A673 (cell line): ENCODE measurements around the gene LHPP. TPM values are rescaled to one million over a fixed set of nuclear protein-coding genes. Genes with fewer than 3 reads are reported as not detected.
"Not testable (repeated sequence)": the region's sequence is repeated elsewhere in the genome, so short reads cannot be mapped to it uniquely, and the experiment has no call there.

Experiments
- BruUV-seq: library from RNA; stranded (reverse); fragments of 400-500 nt; replicated peaks from 2 replicates; lab custom pipeline; 2021; lab: Mats Ljungman, UMichigan
- CTCF ChIA-PET: fragments of 300-600 bp; sonication (Branson Sonifier 250); formaldehyde crosslinking; loops from one replicate; lab custom pipeline; 2022; ENCODE audit warnings: antibody characterized with exemption; lab: Charles Lee
- POLR2A ChIA-PET: fragments of 300-600 bp; sonication (Branson Sonifier 250); formaldehyde crosslinking; loops from one replicate; lab custom pipeline; 2022; ENCODE audit warnings: antibody characterized with exemption; ENCODE audit not compliant: low non-redundant PET; lab: Charles Lee
- DNase-seq: peaks from one replicate; pipeline ENCODE4 v3.0.0-alpha.2; 2015; ENCODE audit warnings: low spot score
- H3K27ac ChIP-seq: fragments of 200-600 bp; sonication (generic); 2 replicates; pipeline ENCODE4 v1.5.1; 2016; ENCODE audit warnings: mixed run types, low read depth, mild to moderate bottlenecking, mixed read lengths, antibody characterized with exemption, low read length; ENCODE audit not compliant: poor library complexity, severe bottlenecking
- H3K27me3 ChIP-seq: fragments of 200-600 bp; sonication (generic); replicated peaks from 2 replicates; pipeline ENCODE4 v1.6.1; 2017; ENCODE audit warnings: mixed run types, low read depth, mild to moderate bottlenecking, mixed read lengths, antibody characterized with exemption, low read length; ENCODE audit not compliant: insufficient read depth, poor library complexity
- H3K36me3 ChIP-seq: fragments of 200-600 bp; sonication (generic); 2 replicates; pipeline ENCODE4 v1.6.1; 2016; ENCODE audit warnings: mixed run types, mild to moderate bottlenecking, mixed read lengths, antibody characterized with exemption, low read length; ENCODE audit not compliant: insufficient read depth, poor library complexity, severe bottlenecking
- H3K4me1 ChIP-seq: fragments of 200-600 bp; sonication (generic); 2 replicates; pipeline ENCODE4 v1.6.1; 2017; ENCODE audit warnings: mixed run types, mild to moderate bottlenecking, mixed read lengths, antibody characterized with exemption, low read length; ENCODE audit not compliant: insufficient read depth, poor library complexity, severe bottlenecking
- H3K4me3 ChIP-seq: fragments of 200-600 bp; sonication (generic); 2 replicates; pipeline ENCODE4 v1.5.1; 2016; ENCODE audit warnings: low read depth, mixed run types, mild to moderate bottlenecking, mixed read lengths, low read length; ENCODE audit not compliant: poor library complexity, severe bottlenecking
- H3K9me3 ChIP-seq: fragments of 200-600 bp; sonication (generic); 2 replicates; pipeline ENCODE4 v1.6.1; 2016; ENCODE audit warnings: mixed run types, low read depth, mild to moderate bottlenecking, mixed read lengths, antibody characterized with exemption, low read length; ENCODE audit not compliant: poor library complexity, severe bottlenecking
- CTCF ChIP-seq: fragments of 300-800, 200-600 bp; sonication (generic); conservative IDR thresholded peaks from 2 replicates; pipeline ENCODE4 v1.5.1; 2017; ENCODE audit warnings: low read depth, mild to moderate bottlenecking, antibody characterized with exemption, low read length, moderate library complexity, mixed read lengths
- EZH2 ChIP-seq: fragments of 200-600 bp; sonication (generic); IDR thresholded peaks from 2 replicates; pipeline ENCODE4 v1.6.1; 2017; ENCODE audit warnings: borderline replicate concordance, low read depth, mild to moderate bottlenecking, mixed read lengths, antibody characterized with exemption, low read length; ENCODE audit not compliant: poor library complexity, severe bottlenecking
- intact Hi-C: fragments of 100-400 bp; cut with micrococcal nuclease; formaldehyde crosslinking; loops from one replicate; pipeline ENCODE4 v1.10.0; 2022; ENCODE audit not compliant: unreplicated experiment
- total RNA-seq: library from RNA; stranded (reverse); gene quantifications from 2 replicates; pipeline ENCODE4 v1.2.3, GENCODE V29; 2021

The LHPP gene
- total RNA-seq, 1 experiment from 2014 or later, result 2.3 TPM

- no peaks in the 10 kb centered on the region for H3K9me3 ChIP-seq
- TF ChIP-seq CTCF, result no peak
- TF ChIP-seq EZH2, result no peak
- H3K27me3 ChIP-seq, result no peaks in the 10 kb centered on the region
- no peak overlapping the region for H3K4me3 ChIP-seq
- ChIA-PET CTCF (no interaction called here), POLR2A (no interaction called here)
- H3K4me1 ChIP-seq, result no peaks in the 10 kb centered on the region
- no peak for DNase-seq
- BruUV-seq, result no TSS peak
- no peaks in the 10 kb centered on the region for H3K36me3 ChIP-seq
- H3K27ac ChIP-seq, result no peak overlapping the region
- intact Hi-C loops, result no loop called here
Observed at GRCh38 chr10:124546055-124546369, 84.4 kb downstream of the LHPP start.

DNA sequence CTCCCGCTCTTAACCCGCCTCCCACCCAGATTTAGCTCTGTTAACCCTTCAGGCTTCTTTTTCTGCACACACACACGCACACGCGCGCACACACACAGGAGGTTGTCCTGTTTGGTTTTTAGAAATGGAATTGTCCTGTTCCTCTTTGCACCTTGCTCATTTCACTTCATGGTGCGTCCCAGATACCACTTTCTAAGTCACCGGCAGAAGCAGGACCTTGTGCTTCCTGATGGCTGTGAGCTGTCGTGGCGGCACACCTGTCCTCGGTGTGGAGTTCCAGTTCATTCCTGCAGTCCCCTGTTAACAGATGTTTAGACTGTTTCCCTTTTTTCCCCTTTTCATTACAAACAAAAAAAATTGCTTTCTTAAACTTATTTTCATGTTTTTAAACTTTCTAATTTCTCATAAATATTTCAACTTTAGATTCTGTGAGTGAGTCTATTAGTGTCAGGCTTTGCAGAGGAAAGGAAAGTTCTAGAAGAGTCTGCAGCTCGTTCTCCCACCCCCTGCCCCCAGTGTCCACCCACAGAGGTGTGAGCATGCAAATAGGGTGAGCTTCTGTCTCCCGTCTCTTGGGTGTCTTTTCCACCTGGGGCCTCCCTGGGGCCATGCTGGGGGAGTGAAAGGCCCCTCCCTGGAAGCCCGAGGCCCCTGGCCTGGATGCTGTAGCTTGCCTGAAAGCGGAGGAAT lies 85.5 kb downstream of the LHPP start:
- intact Hi-C loops, result no loop called here
- ChIA-PET POLR2A (no interaction called here), CTCF (no interaction called here)
- Histone ChIP-seq H3K27ac (no peak overlapping the region), H3K36me3 (no peaks in the 10 kb centered on the region), H3K9me3 (no peaks in the 10 kb centered on the region), H3K27me3 (no peaks in the 10 kb centered on the region), H3K4me1 (no peaks in the 10 kb centered on the region), H3K4me3 (no peak overlapping the region)
- BruUV-seq, result no TSS peak
- no peak for TF ChIP-seq CTCF
- no peak for TF ChIP-seq EZH2
- no peak for DNase-seq

DNA sequence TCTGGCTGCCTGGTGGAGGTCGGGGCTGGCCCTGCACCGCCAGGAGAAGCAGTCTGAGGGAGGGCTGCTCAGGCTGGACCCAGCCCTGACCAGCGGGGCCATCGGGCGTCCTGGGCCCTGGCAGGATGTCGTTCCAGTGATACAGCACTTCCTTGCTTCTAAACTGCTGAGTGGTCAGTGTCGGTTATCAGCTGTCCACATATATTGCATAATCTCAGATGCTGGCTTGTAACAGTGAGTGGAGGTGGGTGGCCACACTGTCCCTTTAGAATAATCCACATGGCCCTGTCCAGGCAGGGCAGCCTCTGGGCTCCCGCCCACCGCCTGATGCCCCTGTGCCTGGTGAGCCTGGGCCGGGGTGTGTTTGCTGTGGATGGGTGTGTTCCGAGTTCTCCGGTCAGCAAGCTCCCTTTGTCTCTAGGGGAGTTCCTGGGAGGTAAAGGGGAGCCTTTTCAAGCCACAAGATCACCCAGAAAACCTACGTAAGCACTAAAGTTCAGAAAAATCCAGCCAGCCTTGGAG lies 86.1 kb downstream of the LHPP start:
- DNase-seq, result no peak
- H3K9me3 ChIP-seq, result no peaks in the 10 kb centered on the region
- ChIA-PET CTCF (no interaction called here), POLR2A (no interaction called here)
- H3K36me3 ChIP-seq, result no peaks in the 10 kb centered on the region
- no peaks in the 10 kb centered on the region for H3K27me3 ChIP-seq
- no peak for TF ChIP-seq CTCF
- no peak for TF ChIP-seq EZH2
- BruUV-seq, result no TSS peak
- no peaks in the 10 kb centered on the region for H3K4me1 ChIP-seq
- intact Hi-C loops, result no loop called here
- no peak overlapping the region for H3K27ac ChIP-seq
- H3K4me3 ChIP-seq, result no peak overlapping the region

GRCh38 chr10:124549171-124549570 lies 87.5 kb downstream of the LHPP start:
- intact Hi-C loops, H3K27ac ChIP-seq, H3K36me3 ChIP-seq, DNase-seq, H3K9me3 ChIP-seq, H3K4me1 ChIP-seq, BruUV-seq, H3K4me3 ChIP-seq, H3K27me3 ChIP-seq, CTCF ChIA-PET: not testable (repeated sequence)
- POLR2A ChIA-PET, result interaction anchor here (0.5 kb wide), 1 partner anchor 184 kb away, joined by 4 read pairs; no protein-coding TSS in a partner anchor
